GM18858 (cell line): Measurements from ENCODE around the gene LMF1.

Source experiments
- ATAC-seq: cut with Tn5 transposase; IDR thresholded peaks from one replicate; pipeline ENCODE4 v1.9.1; 2021; ENCODE audit not compliant: unreplicated experiment

Gene LMF1

DNA sequence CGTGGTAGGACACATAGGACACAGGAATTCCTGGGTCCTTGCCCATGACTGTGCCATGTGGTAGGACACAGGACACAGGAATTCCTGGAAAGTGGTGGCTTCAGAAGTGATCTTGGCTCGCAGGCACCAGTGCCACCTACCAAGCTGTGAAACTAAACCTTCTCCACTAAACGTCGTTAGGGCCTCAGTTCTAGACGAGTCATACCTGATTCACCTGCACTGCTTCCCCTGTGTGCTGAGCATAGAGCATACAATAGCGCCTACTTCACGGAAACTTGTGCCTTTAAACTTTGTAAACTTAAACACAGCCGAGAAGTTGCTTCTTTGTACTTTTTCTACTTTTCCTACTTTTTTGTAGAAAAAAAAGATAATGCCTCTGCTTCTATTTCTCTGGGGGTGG is 15.6 kb upstream of the LMF1 start:
- ATAC-seq, result no peak

DNA sequence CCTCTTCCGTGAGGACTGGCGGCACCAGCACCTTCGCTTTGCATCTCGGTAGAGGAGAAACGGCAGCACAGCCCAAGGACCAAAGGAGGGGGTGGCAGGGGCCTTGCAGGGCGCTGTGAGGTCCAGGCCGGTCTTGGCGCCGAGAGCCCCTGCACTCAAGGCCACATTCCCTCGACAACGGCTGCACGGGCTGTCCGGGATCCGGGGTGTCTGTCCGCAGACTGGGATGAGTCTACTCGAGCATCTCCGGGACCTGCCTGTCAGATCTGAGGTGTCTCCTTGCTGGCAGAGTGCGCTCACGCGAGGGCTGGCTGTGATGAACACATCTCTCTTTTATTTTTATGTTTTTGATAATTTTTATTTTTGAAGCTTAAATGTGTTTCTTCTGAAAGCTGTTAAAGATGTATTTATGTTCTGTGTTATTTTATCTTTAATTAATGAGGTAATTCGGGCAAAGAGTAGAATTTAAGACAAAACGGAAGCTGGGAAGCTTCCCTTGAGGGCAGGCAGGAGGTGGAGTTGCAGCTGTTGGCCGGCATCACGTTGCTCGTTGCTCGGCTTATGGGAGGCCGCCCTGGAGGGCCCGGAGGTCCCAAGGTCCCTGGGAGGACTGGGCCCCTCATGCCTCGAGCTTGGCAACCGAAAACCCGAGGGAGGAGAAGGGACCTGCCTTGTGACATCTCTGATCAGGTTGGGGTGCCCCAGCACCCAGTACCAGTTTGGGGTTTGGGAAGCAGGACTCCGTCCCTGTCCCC is 15.0 kb upstream of the LMF1 start:
- ATAC-seq, result no peak

DNA sequence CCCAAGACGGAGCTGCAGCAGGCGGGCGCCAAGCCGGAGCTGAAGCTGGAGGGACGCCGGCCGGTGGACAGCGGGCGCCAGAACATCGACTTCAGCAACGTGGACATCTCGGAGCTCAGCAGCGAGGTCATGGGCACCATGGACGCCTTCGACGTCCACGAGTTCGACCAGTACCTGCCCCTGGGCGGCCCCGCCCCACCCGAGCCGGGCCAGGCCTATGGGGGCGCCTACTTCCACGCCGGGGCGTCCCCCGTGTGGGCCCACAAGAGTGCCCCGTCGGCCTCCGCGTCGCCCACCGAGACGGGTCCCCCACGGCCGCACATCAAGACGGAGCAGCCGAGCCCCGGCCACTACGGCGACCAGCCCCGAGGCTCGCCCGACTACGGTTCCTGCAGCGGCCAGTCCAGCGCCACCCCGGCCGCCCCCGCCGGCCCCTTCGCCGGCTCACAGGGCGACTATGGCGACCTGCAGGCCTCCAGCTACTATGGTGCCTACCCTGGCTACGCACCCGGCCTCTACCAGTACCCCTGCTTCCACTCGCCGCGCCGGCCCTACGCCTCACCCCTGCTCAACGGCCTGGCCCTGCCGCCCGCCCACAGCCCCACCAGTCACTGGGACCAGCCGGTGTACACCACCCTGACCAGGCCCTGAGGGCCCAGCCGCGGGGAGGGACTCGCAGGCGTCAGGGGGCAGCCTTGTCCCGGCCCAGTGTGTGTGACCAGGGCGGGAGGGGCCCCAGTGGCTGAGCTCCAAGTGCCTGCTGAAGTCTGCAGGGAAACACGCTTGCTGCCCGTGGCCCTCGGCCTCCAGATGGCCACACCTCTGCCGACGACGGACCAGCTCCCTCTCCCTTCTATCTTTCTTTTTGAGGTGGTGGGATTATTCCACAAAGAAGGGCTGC is 14.2 kb upstream of the LMF1 start:
- no peak for ATAC-seq

DNA sequence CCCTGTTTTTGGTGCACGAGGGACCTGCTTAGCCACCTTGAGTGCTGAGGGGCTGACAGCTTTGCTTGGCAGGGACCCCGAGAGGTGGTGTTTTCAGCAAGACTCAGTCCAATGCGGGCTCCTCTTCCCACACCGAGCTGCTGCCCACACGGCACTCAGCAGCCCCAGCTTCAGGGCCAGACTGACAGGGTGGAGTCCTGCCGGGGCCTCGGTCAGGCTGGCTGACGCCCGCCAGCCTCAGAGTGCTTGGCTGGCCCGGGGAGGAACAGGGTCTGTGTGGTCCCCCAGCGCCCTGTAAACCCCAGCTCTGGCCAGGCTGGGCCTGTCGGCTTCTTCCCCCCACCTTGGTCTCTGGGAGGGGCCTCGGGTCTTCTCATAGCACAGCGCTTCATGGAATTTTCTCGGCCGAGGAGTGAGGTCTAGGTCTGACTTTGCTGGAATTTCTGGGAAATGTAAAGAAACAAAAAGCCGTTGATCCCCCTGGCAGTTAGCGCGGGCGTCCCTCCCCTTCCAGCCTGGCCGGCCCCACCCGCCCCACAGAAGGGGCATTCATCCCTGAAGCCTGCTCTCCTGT is 13.4 kb upstream of the LMF1 start:
- ATAC-seq, result no peak

DNA sequence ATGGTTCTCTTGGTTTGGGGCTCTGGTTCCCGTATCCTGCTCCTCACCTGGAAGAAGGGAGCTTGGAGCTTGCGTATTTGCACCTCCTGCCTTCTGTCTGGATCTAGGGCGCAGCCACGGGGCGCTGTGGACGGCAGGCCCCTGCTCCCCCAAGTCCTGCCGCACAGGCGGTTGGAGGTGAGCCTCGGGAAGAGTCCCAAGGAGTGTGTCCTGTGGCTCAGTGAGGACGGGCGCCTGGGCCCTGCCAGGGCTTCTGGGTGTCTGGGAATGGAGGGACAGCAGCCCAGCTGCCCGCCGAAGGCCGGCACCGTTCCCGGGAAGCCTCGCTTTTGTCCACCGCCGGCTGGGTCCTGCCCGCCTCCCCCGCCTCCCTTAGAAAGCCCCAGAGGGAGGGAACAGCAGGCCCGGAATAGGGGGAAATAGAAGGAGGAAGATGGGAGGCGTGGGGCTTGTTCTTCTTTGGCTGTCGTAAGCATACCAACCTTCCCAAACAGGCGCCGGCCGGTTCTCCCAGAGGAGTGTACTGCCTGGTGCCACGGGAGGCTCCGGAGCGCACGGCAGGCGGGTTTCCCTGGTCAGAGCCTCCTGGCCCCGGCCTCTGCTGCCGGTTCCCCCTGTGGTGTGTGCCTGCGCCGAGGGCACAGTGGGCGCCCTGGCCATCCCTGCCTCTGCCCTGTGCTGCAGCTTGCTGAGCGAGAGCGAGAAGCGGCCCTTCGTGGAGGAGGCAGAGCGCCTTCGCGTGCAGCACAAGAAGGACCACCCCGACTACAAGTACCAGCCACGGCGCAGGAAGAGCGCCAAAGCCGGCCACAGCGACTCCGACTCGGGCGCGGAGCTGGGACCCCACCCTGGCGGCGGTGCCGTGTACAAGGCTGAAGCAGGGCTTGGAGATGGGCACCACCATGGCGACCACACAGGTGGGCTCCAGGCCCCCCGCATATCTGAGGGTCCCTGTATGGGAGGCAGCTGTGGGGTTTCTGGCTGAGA is 12.6 kb upstream of the LMF1 start:
- no peak for ATAC-seq

DNA sequence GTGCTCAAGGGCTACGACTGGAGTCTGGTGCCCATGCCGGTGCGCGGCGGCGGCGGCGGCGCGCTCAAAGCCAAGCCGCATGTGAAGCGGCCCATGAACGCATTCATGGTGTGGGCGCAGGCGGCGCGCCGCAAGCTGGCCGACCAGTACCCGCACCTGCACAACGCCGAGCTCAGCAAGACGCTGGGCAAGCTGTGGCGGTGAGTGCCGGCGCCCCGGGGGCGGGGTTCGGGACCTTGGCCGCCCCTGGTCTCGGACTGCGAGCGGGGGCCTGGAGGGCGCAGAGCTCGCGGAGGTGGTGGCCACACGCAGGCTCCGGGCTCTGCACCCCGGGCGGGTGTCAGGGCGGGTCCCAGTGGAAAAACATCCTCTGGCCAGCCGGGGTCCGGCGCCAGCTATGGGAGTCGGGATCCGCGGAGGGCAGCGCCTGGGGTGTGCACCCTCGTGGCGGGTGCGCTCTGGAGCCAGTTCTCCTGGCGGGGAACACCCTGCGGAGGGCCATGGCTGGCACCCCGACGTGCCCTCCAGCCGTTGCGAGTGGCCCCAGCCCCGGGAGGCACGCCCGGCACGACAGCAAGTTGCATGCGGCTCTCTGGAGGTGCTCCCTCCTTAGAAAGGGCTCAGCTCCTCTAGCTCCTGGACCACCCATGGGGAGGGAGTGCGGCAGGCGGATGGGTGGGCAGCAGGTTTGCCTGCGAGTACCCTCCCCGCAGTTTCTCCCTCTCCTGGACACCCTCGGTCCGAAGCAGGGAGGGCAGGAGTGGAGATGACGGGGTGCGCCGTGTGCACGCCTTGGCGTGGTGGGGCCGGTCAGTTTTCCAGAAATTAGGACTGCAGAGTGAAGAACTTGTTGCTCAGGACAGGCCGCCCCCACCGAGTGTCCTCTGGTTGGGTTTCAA is 11.6 kb upstream of the LMF1 start:
- ATAC-seq, result no peak

DNA sequence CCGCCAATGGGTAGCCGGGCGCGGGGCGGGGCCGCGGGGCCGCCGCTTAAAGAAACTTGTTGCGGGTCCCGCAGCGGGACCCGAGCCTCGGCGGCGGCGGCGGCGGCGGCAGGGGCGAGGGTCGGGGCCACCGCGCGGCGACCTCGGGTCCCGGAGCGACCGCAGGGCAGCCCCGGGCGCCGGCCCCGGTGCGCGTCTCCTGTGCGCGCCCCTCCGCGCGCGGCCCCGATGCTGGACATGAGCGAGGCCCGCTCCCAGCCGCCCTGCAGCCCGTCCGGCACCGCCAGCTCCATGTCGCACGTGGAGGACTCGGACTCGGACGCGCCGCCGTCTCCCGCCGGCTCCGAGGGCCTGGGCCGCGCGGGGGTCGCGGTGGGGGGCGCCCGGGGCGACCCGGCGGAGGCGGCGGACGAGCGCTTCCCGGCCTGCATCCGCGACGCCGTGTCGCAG is 10.9 kb upstream of the LMF1 start, which contains the start of gene SOX8:
Gene SOX8 (plus strand): TSS at position 76 of the 450 bp plus-strand sequence. CDS start 153 bp downstream, at position 229.
- ATAC-seq, result no peak

DNA sequence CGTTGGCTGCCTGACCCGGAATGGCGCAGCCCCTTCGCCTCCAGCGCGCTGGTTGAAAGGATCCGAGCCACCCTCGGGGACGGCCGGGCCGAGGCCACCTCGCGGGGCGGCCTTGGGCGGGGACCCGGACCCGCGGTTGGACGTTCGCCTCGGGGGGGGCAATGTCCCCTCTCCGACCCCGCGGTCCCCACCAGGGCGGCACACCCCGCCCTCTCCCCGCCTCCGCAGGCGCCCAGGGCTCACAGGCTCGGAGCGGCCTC is 9.7 kb upstream of the LMF1 start:
- ATAC-seq, result no peak

DNA sequence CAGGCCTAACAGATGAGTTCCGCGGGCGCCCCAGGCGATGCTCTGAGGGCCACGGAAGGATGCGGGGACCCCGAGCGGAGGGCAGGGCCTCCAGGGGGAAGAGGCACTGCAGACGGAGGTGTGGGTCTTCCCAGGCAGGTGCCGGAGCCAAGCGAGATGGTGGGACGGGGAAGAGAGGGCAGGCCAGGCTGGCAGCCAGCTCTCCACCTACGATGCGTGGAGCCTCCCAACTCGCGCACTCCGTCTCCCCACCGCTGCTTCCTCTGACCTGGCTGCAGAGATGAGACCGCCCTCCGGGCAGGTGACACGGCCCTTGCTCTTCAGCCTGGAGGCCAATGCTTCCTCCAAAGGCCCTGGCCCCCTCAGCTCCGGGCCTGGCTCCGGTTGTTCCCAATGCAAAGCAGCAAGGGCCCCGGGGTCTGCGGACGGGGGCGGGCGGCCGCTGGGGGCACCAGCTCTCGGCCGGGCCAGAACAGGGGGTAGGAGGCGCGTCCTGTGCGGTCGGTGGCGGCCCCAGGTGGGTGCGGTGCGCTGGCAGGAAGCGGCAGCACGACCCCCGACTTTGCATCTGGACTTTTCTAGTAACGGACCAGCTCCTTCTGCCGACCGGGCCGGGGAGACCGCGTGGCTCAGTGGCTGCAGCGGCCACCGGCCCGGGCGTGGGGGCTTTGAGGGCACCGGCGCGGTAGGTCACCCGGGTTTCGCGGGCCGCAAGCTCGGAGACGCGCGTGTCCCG is 9.2 kb upstream of the LMF1 start:
- no peak for ATAC-seq

DNA sequence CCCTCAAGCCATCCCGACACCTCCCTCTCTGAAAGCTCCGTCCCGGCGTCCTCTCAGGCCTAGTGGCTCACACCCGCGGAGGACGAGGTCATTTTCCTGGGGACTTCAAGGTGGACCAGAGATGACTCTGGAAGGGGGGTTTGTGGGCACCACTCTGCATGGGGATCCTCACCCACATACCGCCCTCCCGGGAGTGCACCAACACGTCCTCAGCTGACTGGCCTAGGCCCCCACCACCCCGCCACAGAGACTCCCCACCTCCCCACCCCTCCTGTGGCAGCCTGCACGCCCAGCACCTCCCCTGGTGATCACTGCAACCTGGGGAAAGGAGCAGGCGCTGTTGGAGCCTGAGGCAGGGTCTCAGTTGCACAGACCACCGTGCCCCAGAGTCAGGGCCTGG is 8.4 kb upstream of the LMF1 start:
- no peak for ATAC-seq

DNA sequence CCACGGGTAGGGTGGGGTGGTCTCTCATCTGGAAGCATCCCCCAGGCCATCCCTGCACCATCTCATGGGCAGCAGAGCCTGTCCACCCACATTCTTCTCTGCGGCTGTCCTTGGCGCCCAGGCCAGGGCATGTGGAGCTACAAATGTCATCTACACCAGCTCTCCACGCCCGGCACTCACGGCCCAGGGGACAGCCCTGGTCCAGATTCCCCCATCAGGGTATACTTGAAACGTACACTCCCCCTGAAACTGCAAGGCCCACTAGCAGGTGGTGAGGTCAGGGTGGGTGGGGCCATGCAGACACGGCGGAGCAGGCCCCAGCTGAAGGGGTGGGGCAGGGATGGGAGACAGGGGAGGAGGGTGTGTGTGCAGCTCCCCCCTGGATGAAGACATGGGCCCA is 7.6 kb upstream of the LMF1 start:
- ATAC-seq, result no peak

DNA sequence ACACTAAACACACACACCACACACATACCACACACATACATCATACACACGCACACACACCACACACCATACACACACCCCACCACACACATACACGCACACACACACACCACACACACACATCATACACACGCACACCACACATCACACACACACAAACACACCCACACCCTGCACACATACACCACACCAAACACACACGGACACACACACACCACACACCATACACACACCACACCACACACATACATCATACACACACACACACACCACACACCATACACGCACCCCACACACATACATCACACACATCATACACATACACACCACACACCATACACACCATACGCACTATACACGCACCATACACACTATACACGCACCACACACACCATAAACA is 7.1 kb upstream of the LMF1 start:
- no peak for ATAC-seq

DNA sequence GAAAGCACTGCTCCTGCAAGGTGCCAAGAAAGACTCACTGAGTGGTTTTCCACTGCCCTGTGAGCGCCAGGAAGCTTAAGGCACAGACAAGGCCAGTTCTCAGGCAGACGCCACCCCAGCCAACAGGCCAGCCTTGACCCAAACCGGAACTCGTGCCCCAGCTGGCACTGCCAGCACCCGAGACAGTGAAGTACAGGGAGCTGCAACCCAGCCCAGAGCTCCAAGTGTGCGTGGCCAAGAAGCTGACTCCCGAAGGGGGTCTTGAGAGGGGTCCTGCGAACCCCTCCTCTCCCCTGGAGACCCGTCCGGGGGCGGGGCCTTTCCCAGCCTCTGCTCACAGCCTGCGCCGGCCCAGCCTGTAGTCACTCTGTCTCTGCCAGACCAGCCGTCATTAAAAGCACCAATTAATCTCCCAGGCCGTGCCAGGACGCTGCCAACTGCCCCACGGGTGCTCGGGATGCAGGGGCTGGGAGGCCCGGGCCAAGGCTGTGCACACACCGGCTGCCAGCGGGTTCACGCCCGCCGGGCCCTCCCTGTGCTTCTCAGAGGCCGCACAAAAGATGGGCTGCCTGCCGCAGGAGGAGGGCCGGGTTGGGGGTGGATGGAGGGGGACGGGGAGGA is 6.4 kb upstream of the LMF1 start:
- ATAC-seq, result no peak

DNA sequence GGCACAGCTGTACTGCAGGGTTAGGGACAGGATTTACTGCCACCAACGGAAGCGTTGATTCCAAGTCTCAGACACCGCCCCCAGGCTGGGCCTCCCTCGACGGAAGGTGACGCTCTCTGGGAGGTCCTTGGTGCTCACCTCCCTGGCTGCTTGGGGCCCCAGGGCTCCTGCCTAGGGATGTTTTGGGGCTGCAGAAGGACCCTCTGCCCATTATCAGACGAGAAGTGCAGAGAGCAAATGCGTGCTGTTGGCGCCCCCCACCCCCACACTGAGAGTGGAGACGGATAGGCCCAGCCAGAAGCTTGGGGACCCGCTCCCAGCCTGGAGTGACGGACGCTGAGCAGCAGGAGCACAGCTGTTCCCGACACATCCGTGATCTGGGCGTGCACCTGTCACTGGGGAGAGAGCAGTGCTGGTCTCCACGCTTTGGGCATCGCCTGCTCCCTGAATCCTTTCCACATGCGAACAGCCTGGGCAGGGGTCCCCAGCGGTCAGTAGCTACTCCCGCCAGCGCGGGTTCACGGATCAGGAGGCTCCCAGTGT is 5.7 kb upstream of the LMF1 start:
- ATAC-seq, result no peak

DNA sequence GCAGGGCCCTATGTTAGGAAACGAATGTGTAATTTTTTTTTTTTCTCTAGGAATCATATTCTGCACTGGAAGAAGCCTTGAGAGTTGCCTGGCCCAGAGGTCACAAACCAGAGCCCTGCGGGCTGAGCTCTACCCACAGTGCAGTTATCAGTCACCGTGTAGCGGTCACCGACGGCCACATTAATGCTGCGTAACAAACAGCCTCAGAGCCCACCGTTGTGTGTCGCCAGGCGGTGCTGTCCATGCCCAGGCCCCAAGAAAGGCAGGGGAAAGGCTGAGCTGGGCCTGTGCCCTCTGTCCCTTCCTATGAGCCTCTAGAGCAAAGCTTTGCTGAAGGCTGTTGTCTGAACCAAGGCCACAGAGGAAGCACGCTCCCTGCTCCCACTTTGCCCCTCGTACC is 4.5 kb upstream of the LMF1 start:
- no peak for ATAC-seq

DNA sequence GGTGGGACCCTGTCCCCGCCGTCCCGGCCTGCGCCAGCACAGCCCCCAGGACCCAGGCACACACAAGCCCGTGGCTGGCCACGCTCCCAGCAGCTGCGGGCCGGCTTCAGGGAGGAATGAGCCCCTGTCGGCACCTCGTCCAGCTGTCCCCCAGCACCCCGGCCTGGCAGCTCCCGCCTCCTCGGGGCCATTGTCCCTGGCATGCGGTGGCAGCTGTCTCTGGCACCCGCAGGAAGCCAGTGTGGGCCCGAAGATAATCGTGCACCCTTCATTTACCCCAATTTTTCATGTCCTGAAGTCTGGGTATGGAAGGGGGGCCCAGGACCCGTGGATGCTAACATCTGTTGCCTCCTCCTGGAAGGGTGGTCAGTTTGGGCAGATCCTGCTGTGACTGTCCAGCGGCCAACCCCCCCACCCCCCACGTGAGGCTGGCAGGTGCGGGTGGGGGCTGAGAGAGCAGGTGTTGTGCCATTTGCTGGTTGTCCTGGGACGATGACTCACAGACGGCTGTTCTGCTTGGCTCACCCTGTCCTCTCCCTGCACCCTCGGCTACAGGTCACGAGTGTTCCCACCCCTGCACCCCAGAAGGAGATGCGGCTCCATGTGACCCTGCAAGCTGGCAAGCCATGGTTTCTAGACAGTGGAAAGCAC is 4.0 kb upstream of the LMF1 start:
- ATAC-seq, result no peak

DNA sequence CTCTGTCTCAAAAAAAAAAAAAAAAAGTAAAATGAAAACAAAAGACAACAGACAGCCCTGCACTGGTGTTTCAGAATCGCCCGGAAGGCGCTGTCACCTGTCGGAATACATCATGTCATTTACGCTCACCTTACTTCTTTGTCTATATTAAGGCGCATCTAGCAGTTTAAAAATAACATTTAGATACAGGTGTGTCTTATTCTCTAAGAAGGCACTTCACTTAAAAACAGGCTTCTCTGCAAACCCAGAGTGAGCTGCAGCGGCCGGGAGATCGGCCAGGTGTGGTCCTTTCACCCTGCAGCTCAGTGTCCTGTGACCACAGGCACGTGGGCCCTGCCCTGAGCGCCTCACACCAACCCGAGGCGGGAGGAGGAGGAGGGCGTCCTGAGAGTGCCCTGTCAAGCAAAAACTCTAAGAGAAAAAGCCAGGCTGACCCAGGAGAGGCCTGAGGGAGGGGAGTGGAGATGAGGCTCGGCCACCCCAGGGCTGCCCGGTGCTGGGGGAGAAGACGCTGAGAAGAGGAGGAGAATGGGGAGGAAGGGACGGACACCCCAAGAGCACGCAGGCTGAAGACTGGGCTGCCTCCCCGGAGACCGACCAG is 3.3 kb upstream of the LMF1 start:
- ATAC-seq, result no peak

DNA sequence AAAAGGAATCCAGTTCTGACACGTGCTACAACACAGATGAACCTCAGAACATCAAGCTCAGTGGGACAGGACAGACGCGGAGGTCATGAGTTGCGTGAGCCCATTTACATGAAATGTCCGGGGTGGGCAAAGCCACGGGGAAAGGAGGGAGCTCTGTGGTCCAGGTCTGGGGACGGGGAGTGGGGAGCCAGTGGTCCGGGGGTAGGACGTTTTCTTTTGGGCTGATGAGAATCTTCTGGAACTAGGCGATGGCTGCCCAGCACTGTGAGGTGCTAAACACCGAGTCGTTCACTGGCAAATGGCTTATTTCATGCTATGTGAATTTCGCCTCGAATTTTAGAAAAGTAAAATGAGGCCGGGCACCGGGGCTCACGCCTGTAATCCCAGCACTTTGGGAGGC is 2.6 kb upstream of the LMF1 start:
- ATAC-seq, result no peak
